GM12878 (cell line): Measurements from ENCODE around the gene NCBP1. TPM values are rescaled to one million over a fixed set of nuclear protein-coding genes. Genes with fewer than 3 reads are reported as not detected.

ENCODE experiments used
- ATAC-seq: fragments of 200-7000 bp; cut with Tn5 transposase; 3 replicates; pipeline ENCODE4 v1.9.1; 2020; ENCODE audit warnings: mild to moderate bottlenecking, moderate library complexity
- BruUV-seq: library from RNA; stranded (reverse); fragments of 400-500 nt; replicated peaks from 2 replicates; lab custom pipeline; 2021; lab: Mats Ljungman, UMichigan
- CTCF ChIA-PET: fragments of 300-600 bp; sonication (Branson Sonifier 250); formaldehyde crosslinking; extraction: SDS; loops from one replicate; lab custom pipeline; 2021; ENCODE audit warnings: inconsistent platforms; lab: Yijun Ruan, JAX
- POLR2A ChIA-PET: fragments of 350-600 bp; formaldehyde crosslinking; extraction: SDS; loops from one replicate; lab custom pipeline; 2021; ENCODE audit warnings: inconsistent platforms; lab: Charles Lee
- RAD21 ChIA-PET: fragments of 300-600 bp; sonication (Branson Sonifier 250); formaldehyde crosslinking; loops from one replicate; lab custom pipeline; 2023; ENCODE audit warnings: antibody characterized with exemption; ENCODE audit not compliant: unreplicated experiment; lab: Charles Lee
- SMC1A ChIA-PET: fragments of 300-600 bp; sonication (Branson Sonifier 250); formaldehyde crosslinking; loops from one replicate; lab custom pipeline; 2023; ENCODE audit not compliant: unreplicated experiment, uncharacterized antibody; lab: Charles Lee
- DNase-seq: peaks from one replicate; pipeline ENCODE4 v3.0.0-alpha.2; 2011; ENCODE audit warnings: low read depth, low spot score
- FAIRE-seq: peaks from 3 replicates; lab custom pipeline; 2011; peaks lifted over from hg19 to GRCh38; lab: Jason Lieb, UNC
- H2AFZ ChIP-seq: 2 replicates; pipeline ENCODE4 v1.6.0; 2011; ENCODE audit warnings: low read depth, low read length, control low read depth; ENCODE audit not compliant: control insufficient read depth
- H3K27ac ChIP-seq: 2 replicates; pipeline ENCODE4 v1.5.1; 2011; ENCODE audit warnings: control low read depth; ENCODE audit not compliant: control insufficient read depth, insufficient read depth
- H3K27me3 ChIP-seq, 2 experiments: replicated peaks in 1 of 2; 2 replicates each; pipeline versions ENCODE4 v1.6.0 to v1.6.1; 2011; ENCODE audit warnings: low read length in 1 of 2; ENCODE audit not compliant: control insufficient read depth in 2 of 2, insufficient read depth in 2 of 2
- H3K36me3 ChIP-seq, 2 experiments: 2 replicates each; pipeline ENCODE4 v1.5.1; 2011; ENCODE audit warnings: low read length in 1 of 2; ENCODE audit not compliant: control insufficient read depth in 2 of 2, insufficient read depth in 2 of 2
- H3K4me1 ChIP-seq: 2 replicates; pipeline ENCODE4 v1.6.1; 2011; ENCODE audit warnings: mild to moderate bottlenecking, low read length, moderate library complexity, mixed read lengths; ENCODE audit not compliant: control insufficient read depth, insufficient read depth
- H3K4me2 ChIP-seq: 2 replicates; pipeline ENCODE4 v1.6.0; 2011; ENCODE audit warnings: control low read depth; ENCODE audit not compliant: control insufficient read depth, insufficient read depth
- H3K4me3 ChIP-seq: fragments of 200-600 bp; sonication (generic); 2 replicates; pipeline ENCODE4 v1.5.1; 2016
- H3K79me2 ChIP-seq: 2 replicates; pipeline ENCODE4 v1.6.0; 2011; ENCODE audit warnings: low read length; ENCODE audit not compliant: control insufficient read depth, insufficient read depth
- H3K9ac ChIP-seq: 2 replicates; pipeline ENCODE4 v1.8.0; 2011; ENCODE audit warnings: low read length, control low read depth, mixed read lengths; ENCODE audit not compliant: control insufficient read depth, insufficient read depth
- H3K9me3 ChIP-seq: replicated peaks from 3 replicates; pipeline ENCODE4 v1.5.1; 2011; ENCODE audit warnings: mild to moderate bottlenecking, low read length; ENCODE audit not compliant: control insufficient read depth, insufficient read depth
- H4K20me1 ChIP-seq: 2 replicates; pipeline ENCODE4 v1.6.0; 2011; ENCODE audit not compliant: control insufficient read depth, insufficient read depth
- BCL11A ChIP-seq: IDR thresholded peaks from 2 replicates; pipeline ENCODE4 v1.6.1; 2011; ENCODE audit warnings: low read depth, low read length
- BHLHE40 ChIP-seq, 2 experiments: fragments of 450-650 bp in 1 of 2; IDR thresholded peaks; 2 replicates each; pipeline ENCODE4 v1.6.1; 2011 to 2017; ENCODE audit warnings: low read depth in 2 of 2, borderline replicate concordance in 1 of 2, improper control_type of control experiment in 1 of 2, low read length in 1 of 2, mild to moderate bottlenecking in 1 of 2
- NR2F1 ChIP-seq: fragments of 450-650 bp; conservative IDR thresholded peaks from 2 replicates; pipeline ENCODE4 v1.6.1; 2017; ENCODE audit warnings: mild to moderate bottlenecking
- REST ChIP-seq: IDR thresholded peaks from 2 replicates; pipeline ENCODE4 v1.6.1; 2012; ENCODE audit warnings: mild to moderate bottlenecking, low read depth, low read length
- ZNF592 ChIP-seq: fragments of 450-650 bp; IDR thresholded peaks from 2 replicates; pipeline ENCODE4 v1.6.1; 2017; ENCODE audit warnings: mild to moderate bottlenecking, moderate library complexity
- WGBS: methylation state at CpG from one replicate; pipeline ENCODE4 v1.1.6; 2016; ENCODE audit warnings: low lambda C conversion rate; ENCODE audit not compliant: insufficient replicate concordance, insufficient coverage; ENCODE audit errors: missing lambda C conversion rate; 5-methylcytosine and 5-hydroxymethylcytosine counted together
- in situ Hi-C: fragments of 300-500 bp; cut with MboI; formaldehyde crosslinking; loops from 9 replicates; pipeline ENCODE4 v1.14.3; 2018; ENCODE audit warnings: mixed read lengths
- intact Hi-C: fragments of 100-400 bp; cut with micrococcal nuclease; formaldehyde crosslinking; loops from one replicate; pipeline ENCODE4 v1.14.2; 2022; ENCODE audit not compliant: unreplicated experiment
- polyA plus RNA-seq, 11 experiments: library from polyadenylated mRNA; depleted of rRNA in 4 of 11; unstranded in 6 of 11; stranded (reverse) in 5 of 11; fragments of >200 nt; fragmentation: Nextera tagmentation in 4 of 11; fragmentation: Illumina TruSeq in 1 of 11; extraction: Ambion mirVana in 4 of 11; extraction: Trizol in 1 of 11; gene quantifications; 1 replicate in 1 of 11; 2 replicates in 10 of 11; pipeline versions ENCODE4 v1.2.1 to v1.2.3, GENCODE V29; 2011 to 2016; ENCODE audit warnings: inconsistent platforms in 2 of 11, missing spikeins in 2 of 11, low read depth in 1 of 11
- total RNA-seq, 4 experiments: library from RNA; depleted of rRNA in 3 of 4; stranded (reverse); fragments of >200 nt in 3 of 4; fragmentation: Illumina TruSeq in 1 of 4; extraction: Trizol in 1 of 4; gene quantifications; 2 replicates each; pipeline versions ENCODE4 v1.2.1 to v1.2.3, GENCODE V29; 2013 to 2021

Gene NCBP1
- total and polyA plus RNA-seq, 10 of the 15 experiments (the other 5 are each of a cell fraction or from before 2014, with no cell fraction given), result 14.7 to 70.9 (median 36.0) TPM

DNA sequence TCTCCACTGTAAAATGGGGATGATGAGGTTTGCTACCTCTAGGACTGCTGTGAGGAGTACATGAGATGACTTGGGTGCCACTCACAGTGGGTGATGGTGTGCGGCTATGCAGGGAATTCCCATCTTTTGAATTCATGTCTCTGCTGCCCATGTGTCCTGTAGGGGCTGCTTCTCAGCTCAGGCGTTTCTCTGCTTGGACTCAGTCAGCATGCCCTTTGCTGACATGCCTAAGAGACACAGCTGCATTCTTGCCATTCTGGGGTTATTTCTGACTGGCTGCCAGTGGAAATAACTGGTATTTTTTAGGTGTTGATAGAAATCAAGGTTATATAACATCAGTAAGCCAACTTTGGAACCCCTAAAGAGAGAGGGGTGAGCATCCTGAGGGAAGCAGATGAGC is 87.8 kb downstream of the NCBP1 start:
- H3K27ac ChIP-seq, result no peak overlapping the region
- peaks cover 0 to 6% of the 10 kb centered on the region in 2 experiments; a peak in 3 of 4 replicates for H3K27me3 ChIP-seq
- H3K9ac ChIP-seq, result no peak overlapping the region
- CTCF ChIA-PET, result no interaction called here
- TF ChIP-seq REST (no peak), BHLHE40 (IDR thresholded peaks at IDR 0.05; ENCODE audit: borderline replicate concordance in 1 of 2, low read depth in 2 of 2, low read length in 1 of 2) (no peak)
- DNase-seq, result no peak
- no peak for FAIRE-seq
- H3K36me3 ChIP-seq, result no peaks in the 10 kb centered on the region
- BruUV-seq, result no TSS peak
- in situ Hi-C loops, result loop anchor here (10.0 kb wide), 1 partner anchor 543 kb away; no protein-coding TSS in a partner anchor
- H3K4me3 ChIP-seq, result no peak overlapping the region
- SMC1A ChIA-PET, result no interaction called here
- no peak for ATAC-seq
- no peaks in the 10 kb centered on the region for H3K4me1 ChIP-seq
- 27% methylated on average over 2 of the region's 2 CpGs for WGBS
- POLR2A ChIA-PET, result no interaction called here
- intact Hi-C loops, result no loop called here
- H3K79me2 ChIP-seq, result no peaks in the 10 kb centered on the region
- no peaks in the 10 kb centered on the region for H3K9me3 ChIP-seq
- no peaks in the 10 kb centered on the region for H4K20me1 ChIP-seq
- H2AFZ ChIP-seq, result no peak overlapping the region
- RAD21 ChIA-PET, result no interaction called here
- H3K4me2 ChIP-seq, result no peak overlapping the region

- Histone ChIP-seq H2AFZ (no peak overlapping the region), H3K36me3 (no peaks in the 10 kb centered on the region), H3K27ac (no peak overlapping the region), H4K20me1 (no peaks in the 10 kb centered on the region), H3K4me1 (no peaks in the 10 kb centered on the region), H3K27me3 (peaks cover 0 to 6% of the 10 kb centered on the region in 2 experiments; a peak in 3 of 4 replicates), H3K9ac (no peak overlapping the region), H3K4me2 (no peak overlapping the region), H3K79me2 (no peaks in the 10 kb centered on the region), H3K9me3 (no peaks in the 10 kb centered on the region), H3K4me3 (no peak overlapping the region)
- POLR2A ChIA-PET, result no interaction called here
- intact Hi-C loops (no loop called here), in situ Hi-C loops (loop anchor here (10.0 kb wide), 1 partner anchor 542 kb away; no protein-coding TSS in a partner anchor)
- no peak for DNase-seq
- SMC1A ChIA-PET, result no interaction called here
- no TSS peak for BruUV-seq
- WGBS, result 20% methylated on average over 2 of the region's 2 CpGs
- ATAC-seq, result no peak
- RAD21 ChIA-PET, result no interaction called here
- CTCF ChIA-PET, result no interaction called here
- no peak for FAIRE-seq
- TF ChIP-seq ZNF592, result no peak
- TF ChIP-seq NR2F1, result no peak
- no peak for TF ChIP-seq BCL11A
Observed at GRCh38 chr9:97722331-97722730, 88.7 kb downstream of the NCBP1 start.
